HG02759 (cell line): ENCODE data around the gene HDAC1.
"Not testable (repeated sequence)": the region's sequence is repeated elsewhere in the genome, so short reads cannot be mapped to it uniquely, and the experiment has no call there.

Source experiments
- ATAC-seq: cut with Tn5 transposase; IDR thresholded peaks from one replicate; pipeline ENCODE4 v1.9.1; 2021; ENCODE audit warnings: mild to moderate bottlenecking, moderate library complexity; ENCODE audit not compliant: unreplicated experiment

Gene HDAC1

DNA sequence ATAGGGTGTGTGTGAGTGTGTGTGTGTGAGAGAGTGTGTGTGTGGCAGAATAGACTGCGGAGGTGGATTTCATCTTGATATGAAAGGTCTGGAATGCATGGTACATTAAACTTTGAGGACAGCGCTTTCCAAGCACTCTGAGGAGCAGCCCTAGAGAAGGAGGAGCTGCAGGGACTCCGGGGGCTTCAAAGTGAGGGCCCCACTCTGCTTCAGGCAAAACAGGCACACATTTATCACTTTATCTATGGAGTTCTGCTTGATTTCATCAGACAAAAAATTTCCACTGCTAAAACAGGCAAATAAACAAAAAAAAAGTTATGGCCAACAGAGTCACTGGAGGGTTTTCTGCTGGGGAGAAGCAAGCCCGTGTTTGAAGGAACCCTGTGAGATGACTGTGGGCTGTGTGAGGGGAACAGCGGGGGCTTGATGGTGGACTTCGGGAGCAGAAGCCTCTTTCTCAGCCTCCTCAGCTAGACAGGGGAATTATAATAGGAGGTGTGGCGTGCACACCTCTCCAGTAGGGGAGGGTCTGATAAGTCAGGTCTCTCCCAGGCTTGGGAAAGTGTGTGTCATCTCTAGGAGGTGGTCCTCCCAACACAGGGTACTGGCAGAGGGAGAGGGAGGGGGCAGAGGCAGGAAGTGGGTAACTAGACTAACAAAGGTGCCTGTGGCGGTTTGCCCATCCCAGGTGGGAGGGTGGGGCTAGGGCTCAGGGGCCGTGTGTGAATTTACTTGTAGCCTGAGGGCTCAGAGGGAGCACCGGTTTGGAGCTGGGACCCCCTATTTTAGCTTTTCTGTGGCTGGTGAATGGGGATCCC is 18.3 kb upstream of the HDAC1 start:
- ATAC-seq: no peak

DNA sequence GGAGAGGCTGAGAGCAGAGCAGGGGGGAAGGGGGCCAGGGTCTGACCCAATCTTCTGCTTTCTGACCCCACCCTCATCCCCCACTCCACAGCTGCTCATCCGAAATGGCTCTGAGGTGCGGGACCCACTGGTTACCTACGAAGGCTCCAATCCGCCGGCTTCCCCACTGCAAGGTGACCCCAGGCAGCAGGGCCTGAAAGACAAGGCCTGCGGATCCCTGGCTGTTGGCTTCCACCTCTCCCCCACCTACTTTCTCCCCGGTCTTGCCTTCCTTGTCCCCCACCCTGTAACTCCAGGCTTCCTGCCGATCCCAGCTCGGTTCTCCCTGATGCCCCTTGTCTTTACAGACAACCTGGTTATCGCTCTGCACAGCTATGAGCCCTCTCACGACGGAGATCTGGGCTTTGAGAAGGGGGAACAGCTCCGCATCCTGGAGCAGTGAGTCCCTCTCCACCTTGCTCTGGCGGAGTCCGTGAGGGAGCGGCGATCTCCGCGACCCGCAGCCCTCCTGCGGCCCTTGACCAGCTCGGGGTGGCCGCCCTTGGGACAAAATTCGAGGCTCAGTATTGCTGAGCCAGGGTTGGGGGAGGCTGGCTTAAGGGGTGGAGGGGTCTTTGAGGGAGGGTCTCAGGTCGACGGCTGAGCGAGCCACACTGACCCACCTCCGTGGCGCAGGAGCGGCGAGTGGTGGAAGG is 17.1 kb upstream of the HDAC1 start:
- ATAC-seq: no peak

DNA sequence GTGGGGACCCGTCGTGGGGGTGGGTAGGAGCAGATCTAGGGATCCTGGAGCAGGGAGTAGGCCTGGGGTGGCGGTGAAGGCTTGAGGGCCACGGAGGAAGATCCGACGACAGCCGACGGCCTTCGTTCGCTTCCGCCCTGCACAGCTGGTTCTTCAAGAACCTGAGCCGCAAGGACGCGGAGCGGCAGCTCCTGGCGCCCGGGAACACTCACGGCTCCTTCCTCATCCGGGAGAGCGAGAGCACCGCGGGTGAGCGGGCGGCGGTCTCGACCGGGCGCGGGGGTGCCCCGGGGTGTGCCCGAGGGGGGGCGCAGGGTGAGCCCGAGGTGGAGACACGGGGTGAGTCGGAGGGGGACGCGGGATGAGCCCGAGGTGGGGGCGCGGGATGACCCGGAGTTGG is 16.5 kb upstream of the HDAC1 start:
- no peak for ATAC-seq

DNA sequence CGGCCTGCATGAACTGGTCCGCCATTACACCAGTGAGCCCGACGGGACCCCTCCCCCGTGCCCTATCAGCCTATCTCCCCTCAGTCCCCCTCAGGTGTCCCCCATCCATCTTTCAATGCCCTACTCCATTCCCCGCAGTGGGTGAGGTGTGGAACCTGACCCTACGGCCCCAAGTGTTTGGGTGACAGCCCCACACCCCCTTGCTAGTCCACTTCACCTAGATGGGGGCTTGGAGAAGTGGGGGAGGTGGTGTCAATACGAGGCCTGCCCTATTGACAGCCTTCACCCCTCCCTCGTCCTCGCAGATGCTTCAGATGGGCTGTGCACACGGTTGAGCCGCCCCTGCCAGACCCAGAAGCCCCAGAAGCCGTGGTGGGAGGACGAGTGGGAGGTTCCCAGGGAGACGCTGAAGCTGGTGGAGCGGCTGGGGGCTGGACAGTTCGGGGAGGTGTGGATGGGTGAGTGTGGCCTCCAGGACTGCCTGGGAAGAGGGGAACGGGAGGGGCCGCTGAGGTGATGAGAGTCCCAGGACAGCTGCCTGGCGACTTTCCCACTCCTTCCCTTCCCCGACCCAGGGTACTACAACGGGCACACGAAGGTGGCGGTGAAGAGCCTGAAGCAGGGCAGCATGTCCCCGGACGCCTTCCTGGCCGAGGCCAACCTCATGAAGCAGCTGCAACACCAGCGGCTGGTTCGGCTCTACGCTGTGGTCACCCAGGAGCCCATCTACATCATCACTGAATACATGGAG is 15.7 kb upstream of the HDAC1 start:
- no peak for ATAC-seq

DNA sequence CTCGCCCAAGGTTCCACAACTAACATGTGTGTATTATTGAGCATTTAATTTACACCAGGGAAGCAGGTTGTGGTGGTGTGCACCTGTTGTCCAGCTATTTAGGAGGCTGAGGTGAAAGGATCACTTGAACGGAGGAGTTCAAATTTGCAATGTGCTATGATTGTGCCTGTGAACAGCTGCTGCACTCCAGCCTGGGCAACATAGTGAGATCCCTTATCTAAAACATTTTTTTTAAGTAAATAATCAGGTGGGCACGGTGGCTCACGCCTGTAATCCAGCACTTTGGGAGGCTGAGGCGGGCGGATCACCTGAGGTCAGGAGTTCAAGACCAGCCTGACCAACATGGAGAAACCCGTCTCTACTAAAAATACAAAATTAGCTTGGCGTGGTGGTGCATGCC is 7.1 kb upstream of the HDAC1 start:
- not testable (repeated sequence) for ATAC-seq

DNA sequence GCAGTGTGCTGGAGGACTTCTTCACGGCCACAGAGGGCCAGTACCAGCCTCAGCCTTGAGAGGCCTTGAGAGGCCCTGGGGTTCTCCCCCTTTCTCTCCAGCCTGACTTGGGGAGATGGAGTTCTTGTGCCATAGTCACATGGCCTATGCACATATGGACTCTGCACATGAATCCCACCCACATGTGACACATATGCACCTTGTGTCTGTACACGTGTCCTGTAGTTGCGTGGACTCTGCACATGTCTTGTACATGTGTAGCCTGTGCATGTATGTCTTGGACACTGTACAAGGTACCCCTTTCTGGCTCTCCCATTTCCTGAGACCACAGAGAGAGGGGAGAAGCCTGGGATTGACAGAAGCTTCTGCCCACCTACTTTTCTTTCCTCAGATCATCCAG is 6.2 kb upstream of the HDAC1 start:
- ATAC-seq: no peak

DNA sequence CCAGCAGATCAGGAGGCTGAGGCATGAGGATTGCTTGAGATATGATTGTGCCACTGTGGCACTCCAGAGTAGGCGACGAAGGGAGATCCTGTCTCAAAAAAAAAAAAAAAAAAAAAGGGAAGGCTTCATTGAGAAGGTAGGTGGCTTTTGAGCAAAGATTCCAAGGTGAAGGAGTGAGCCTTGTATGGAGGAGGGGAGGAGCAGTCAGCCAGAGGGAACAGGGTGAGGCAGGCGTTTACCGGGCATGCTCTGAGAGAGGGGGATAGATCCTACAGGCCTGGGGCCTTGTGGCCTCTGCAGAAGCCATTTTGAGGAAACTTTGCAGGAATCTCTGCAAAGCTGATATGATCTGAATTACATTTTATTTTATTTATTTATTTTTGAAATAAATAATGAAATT is 5.1 kb upstream of the HDAC1 start:
- ATAC-seq: no peak

DNA sequence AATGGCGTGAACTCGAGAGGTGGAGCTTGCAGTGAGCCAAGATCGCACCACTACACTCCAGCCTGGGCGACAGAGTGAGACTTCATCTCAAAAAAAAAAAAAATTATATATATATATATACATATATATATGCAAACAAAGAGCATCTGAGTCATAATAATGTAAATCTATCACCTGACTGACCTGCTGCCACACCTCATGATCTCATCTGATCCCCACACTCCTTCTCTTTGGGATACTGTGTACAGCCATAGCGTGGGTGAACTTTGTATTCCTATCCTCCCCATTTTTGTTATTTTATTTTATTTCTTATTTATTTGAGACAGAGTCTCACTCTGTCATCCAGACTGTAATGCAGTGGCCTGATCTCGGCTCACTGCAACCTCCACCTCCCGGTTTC is 2.6 kb upstream of the HDAC1 start:
- no peak for ATAC-seq

DNA sequence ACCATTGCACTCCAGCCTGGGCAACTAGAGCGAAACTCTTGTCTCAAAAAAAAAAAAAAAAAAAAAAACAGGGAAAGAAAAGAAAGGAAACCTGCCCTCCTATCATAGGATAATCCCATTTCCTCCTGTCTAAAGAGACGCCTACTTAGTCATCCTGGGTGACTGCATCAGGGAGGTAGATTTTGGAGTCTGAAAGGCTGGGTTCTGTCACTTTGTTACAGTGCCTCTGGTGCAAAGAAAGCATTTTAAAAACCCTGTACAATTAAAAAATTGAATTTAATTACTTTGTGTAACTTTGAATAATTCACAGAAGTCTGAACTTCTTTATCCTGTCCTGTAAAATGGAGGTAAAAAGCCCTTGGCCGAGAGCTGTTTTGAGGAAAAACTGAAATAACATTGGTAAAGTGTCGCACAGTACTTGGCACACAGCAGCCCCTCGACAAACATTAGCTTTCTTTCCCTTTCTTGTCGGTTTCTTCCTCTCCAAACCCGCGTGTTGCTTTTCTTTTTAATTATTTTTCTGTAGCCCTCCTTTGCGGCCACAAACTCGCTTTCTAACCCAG is 657 bp upstream of the HDAC1 start:
- ATAC-seq: no peak

DNA sequence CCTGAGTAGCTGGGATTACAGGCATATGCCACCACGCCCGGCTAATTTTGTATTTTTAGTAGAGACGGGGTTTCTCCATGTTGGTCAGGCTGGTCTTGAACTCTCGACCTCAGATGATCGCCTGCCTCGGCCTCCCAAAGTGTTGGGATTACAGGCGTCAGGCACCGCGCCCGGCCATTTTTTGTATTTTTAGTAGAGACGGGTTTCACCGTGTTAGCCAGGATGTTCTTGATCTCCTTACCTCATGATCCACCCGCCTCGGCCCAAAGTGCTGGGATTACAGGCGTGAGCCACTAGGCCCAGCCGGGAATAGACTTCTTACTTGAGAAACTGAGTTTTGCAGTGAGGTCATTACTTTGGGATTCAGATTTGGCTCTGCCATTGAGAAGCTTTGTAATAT is 6.3 kb downstream of the HDAC1 start:
- not testable (repeated sequence) for ATAC-seq

DNA sequence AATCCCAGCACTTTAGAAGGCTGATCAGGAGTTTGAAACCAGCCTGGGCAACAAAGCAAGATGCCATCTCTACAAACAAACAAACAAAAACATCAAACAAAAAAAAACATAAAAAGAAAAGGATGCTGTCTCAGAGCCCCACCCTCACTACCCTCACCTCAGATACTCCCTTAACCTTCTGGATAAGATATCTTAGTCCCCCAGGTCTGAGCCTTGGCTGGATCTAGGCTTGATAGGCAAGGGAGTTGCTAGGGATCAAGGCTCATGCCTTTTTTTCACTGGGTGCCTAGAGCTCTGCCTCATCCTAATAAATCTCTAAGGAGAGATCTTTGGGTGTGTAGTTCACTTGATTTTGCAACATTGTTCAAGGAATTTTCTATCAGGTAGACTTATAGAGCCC is 7.4 kb downstream of the HDAC1 start:
- no peak for ATAC-seq

DNA sequence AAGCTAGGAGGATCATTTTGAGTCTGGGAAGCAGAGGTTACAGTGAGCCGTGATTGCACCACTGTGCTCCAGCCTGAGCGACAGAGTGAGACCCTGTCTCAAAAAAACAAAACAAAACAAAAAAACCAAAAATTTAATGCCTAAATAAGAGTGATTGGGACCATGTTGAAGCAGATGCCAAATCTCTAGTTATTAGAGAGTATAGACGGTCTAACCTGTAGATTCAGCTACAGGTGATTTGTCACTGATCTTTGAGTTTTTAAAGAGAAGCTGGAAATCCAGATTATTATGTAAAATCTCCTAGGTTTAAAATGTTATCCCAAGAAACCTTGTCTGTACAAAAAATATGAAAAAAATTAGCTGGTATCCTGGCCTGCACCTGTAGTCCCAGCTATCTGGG is 11.5 kb downstream of the HDAC1 start:
- ATAC-seq: no peak

DNA sequence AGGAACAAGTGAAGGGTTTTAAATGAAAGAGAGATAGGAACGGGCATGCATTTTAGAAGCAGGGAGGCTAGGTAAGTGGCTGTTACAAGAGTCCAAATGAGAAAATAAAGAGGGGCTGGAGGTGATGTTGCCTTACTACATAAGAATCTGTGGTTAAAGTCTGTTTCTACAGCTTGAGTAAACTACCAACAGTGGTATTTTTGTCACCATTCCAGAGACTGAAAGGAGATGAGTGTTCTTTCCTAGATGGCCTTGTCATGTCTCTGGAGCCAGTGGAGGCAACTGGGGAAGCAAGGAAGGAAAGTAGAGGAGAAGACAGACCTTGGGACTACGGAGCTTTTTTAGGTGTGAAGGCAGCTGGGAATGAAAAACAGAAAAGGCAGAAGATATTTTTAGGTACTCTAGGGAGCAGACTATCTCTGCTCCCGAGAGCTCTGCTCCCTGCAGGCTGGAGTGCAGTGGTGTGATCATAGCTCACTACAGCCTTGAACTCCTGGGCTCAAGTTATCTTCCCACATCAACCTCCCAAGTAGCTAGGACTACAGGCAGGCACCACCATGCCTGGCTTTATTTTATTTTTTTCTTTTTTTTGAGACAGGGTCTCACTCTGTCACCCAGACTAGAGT is 12.2 kb downstream of the HDAC1 start:
- ATAC-seq: no peak

DNA sequence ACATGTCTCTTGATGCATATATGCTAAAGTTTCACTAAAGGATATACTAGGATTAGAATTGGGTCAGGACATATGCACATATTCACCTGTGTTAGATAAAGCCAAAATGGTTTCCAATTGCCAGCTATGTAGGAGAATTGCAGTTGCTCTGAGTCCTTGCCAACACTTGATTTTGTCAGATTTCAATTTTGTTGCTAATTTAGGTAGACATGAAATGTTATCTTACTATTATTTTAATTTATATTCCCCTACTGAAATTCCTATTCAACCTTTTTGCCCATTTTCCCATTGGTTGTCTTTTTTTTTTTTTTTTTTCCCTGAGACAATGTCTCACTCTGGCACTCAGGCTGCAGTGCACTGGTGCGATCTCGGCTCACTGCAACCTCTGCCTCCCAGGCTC is 13.4 kb downstream of the HDAC1 start:
- ATAC-seq: no peak

DNA sequence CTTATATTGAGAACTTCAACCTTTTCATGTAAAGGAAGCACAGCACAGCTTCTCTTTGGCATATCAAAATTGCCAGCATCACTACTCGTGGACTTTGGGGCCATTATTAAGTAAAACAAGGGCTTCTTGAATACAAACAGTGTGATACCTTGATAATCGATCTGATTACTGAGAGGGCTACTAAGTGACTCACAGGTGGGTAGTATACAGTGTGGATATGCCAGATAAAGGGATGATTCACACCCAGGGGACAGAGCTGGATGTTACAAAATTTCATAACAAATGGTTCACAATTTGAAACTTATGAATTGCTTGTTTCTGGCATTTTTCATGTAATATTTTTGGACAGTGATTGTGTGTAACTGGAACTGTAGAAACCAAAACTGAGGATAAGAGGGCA is 15.4 kb downstream of the HDAC1 start:
- no peak for ATAC-seq

DNA sequence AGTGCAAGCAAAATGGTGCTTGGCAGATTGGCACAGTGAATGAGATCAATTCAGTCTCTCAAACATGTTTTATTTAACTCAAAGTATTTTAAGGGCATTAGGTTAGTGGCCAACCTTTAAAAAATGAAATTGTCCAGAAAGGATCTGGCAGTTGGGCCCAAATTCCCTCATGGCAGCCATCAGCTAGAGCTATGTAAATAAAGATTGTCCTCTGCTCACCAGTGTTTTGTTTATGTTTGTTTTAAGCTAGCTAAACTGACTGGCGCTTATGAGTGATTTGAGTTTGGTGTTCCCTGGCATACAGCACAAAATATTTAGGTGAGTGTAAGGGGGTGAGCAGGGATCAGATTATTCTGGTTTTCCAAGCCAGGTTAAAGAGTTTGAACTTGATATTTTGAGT is 18.1 kb downstream of the HDAC1 start:
- ATAC-seq: no peak

DNA sequence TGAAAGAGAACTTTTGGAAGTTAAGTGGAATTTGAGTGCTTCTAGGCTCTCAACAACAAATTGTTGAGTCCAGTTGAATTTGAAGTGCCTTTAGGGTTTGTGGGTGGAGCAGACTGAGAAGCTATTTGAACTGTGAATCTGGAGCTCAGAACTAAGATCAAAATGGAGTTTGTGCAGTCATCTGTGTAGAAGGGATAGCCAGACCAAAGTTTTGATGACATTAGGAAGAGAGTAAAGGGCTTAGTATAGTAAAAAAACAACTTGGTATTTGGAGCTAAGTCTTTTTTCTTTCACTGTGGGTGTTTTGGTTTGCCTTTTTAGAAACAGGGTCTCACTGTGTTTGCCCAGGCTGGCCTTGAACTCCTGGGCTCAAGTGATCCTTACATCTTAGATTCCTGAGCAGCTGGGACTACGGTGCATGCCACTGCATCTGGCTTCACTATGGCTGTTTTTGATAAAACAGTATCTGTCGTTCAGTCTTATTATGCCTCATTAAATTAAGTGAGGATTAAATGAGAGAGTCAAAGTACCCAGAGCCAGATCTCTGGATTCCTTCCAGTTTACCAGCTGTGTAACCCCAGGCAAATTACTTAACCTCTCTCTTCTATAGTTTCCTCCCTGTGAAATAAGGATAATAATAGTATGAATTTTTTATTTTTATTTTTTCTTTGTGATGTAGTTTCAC is 20.0 kb downstream of the HDAC1 start:
- ATAC-seq: no peak

DNA sequence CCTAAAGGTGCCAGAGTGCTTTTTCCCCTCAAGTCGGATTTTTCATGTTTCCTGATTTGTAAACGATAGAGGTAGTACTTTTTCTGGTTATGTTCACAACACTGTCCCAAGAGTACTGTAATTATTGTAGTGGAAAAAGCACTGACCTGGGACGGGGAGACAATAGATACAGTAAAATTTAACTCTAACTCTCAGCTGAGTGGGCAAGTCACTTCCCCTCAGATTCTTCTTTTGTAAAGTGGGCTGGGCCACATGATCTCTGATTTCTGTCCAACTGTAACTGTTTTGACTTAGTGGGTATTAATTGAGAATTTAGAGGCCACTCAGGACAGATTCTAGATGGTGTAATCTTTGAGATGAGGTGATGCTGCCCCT is 25.0 kb downstream of the HDAC1 start:
- peak; percentile 36 for ATAC-seq

DNA sequence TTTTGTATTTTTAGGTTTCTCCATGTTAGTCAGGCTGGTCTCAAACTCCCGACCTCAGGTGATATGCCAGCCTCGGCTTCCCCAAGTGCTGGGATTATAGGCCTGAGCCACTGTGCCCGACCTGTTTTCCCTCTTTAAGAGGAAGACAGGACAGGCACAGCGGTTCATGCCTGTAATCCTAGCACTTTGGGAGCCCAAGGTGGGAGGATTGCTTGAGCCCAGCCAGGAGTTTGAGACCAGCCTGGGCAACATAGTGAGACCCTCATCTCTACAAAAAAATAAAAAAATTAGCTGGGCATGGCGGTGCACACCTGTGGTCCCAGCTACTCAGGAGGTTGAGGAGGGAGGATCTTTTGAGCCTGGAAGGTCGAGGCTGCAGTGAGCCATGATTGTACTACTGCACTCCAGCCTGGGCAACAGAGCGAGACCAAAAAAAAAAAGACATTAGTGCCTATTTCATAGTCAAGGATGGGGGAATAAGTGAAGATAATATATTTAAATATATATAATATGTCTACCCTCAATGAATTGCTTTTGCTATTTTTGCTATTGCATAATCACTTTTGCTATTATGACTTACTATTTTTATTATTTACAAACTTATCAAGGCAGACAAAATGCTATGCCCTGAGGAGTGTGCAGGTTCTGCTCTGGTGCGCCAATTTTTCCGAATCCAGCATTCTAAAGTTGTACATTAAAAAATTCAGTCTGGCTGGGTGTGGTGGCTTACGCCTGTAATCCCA is 26.4 kb downstream of the HDAC1 start:
- ATAC-seq: no peak

DNA sequence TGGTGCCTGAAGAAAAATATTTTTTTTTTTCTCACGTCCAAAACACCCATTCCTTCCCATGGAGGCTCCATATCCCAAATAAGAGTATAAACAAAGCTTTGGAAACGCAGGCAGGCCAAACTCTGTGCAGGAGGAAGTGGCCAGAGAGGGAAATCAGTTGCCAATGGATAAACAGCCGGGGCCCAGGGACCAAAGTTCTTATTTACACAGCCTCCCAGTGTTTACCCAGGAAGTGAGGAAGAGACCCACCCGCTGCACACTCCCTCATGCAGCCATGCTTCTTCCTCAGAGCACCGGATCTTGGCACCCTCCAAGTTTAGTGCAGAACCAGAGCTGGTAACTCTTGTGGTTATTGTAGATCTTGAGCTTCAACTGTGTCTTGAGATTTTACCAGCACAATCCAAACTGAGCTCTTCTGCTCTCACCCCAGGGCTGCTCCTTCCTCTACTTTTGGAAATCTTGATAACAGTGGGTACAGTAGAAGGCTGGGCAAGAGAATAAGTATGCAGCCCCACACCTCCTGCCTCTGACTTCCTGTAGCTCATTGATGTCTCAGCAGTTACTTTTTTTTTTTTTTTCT is 29.9 kb downstream of the HDAC1 start:
- no peak for ATAC-seq
